Body of pancreas (tissue), 4 donors: ENCODE measurements around the gene SMIM5. TPM values are rescaled to one million over a fixed set of nuclear protein-coding genes. Genes with fewer than 3 reads are reported as not detected.

ENCODE experiments used
- ATAC-seq: fragments of 150-250 bp; one replicate; pipeline ENCODE4 v1.9.1; 2016
- DNase-seq, 4 donors: peaks; one replicate each; pipeline ENCODE4 v3.0.0-alpha.2; 2019
- H3K27ac ChIP-seq, 4 donors: fragments of 200-600 bp; sonication (generic); 1 replicate in 3 of 4; 2 replicates in 1 of 4; pipeline versions ENCODE4 v1.5.1 to v1.6.1; 2016 to 2019; ENCODE audit warnings: mild to moderate bottlenecking in 1 of 4, mixed read lengths in 1 of 4, moderate library complexity in 1 of 4
- H3K27me3 ChIP-seq, 2 donors: fragments of 200-600 bp; sonication (generic); one replicate each; pipeline ENCODE4 v1.6.0; 2016; ENCODE audit warnings: mild to moderate bottlenecking in 1 of 2
- H3K36me3 ChIP-seq, 2 donors: fragments of 200-600 bp; sonication (generic); replicated peaks in 1 of 2; 2 replicates each; pipeline ENCODE4 v1.5.1; 2016; ENCODE audit warnings: low read depth in 2 of 2; ENCODE audit not compliant: insufficient read depth in 1 of 2
- H3K4me1 ChIP-seq: fragments of 200-600 bp; sonication (generic); one replicate; pipeline ENCODE4 v1.6.0; 2016
- H3K4me3 ChIP-seq, 2 donors: fragments of 200-600 bp; sonication (generic); 1 replicate in 1 of 2; 2 replicates in 1 of 2; pipeline ENCODE4 v1.5.1; 2016 to 2019
- H3K9me3 ChIP-seq, 3 donors: fragments of 200-600 bp; sonication (generic); 1 replicate in 2 of 3; 2 replicates in 1 of 3; pipeline ENCODE4 v1.5.1; 2016
- CTCF ChIP-seq, 7 experiments: fragments of 450-650 bp in 4 of 7; fragments of 200-600 bp in 3 of 7; sonication (generic) in 3 of 7; IDR thresholded peaks; one replicate each; pipeline ENCODE4 v1.5.1; 2016 to 2019; ENCODE audit warnings: antibody characterized with exemption in 7 of 7
- POLR2A ChIP-seq, 3 donors: fragments of 450-650 bp; IDR thresholded peaks; one replicate each; pipeline ENCODE4 v1.6.1; 2016; ENCODE audit warnings: antibody characterized with exemption in 3 of 3, mild to moderate bottlenecking in 2 of 3
- WGBS, 2 donors: methylation state at CpG; one replicate each; pipeline ENCODE4 v1.1.5; 2017; 5-methylcytosine and 5-hydroxymethylcytosine counted together
- intact Hi-C: fragments of 100-400 bp; cut with DNase I; formaldehyde crosslinking; loops from one replicate; pipeline ENCODE4 v1.15.1; 2023
- total RNA-seq, 2 donors: library from RNA; depleted of rRNA; stranded (reverse); fragments of >200 nt; gene quantifications; one replicate each; pipeline ENCODE4 v1.1.0, GENCODE V29; 2016

The SMIM5 gene
- total RNA-seq, 2 donors from 2014 or later = 3.3 to 5.2 TPM

- no peaks in the 10 kb centered on the region for H3K36me3 ChIP-seq
- no peak overlapping the region for H3K4me3 ChIP-seq
- ATAC-seq (no peak), DNase-seq (no peak)
- peaks cover 44% of the 10 kb centered on the region for H3K4me1 ChIP-seq
- no peaks in the 10 kb centered on the region for H3K9me3 ChIP-seq
- H3K27ac ChIP-seq = peak overlapping the region; percentile 92 to 98 (median 96)
- TF ChIP-seq POLR2A (IDR thresholded peaks at IDR 0.05) (no peak), CTCF (IDR thresholded peaks at IDR 0.05) (no peak)
- H3K27me3 ChIP-seq = no peaks in the 10 kb centered on the region
- intact Hi-C loops = no loop called here
- WGBS, 2 donors = 80 to 91% methylated on average over 7 of the region's 7 CpGs
Observed at GRCh38 chr17:75647061-75647460, 13.8 kb downstream of the SMIM5 start.

GRCh38 chr17:75647921-75648320 is 14.7 kb downstream of the SMIM5 start:
- H3K9me3 ChIP-seq = no peaks in the 10 kb centered on the region
- no peaks in the 10 kb centered on the region for H3K36me3 ChIP-seq
- TF ChIP-seq POLR2A (IDR thresholded peaks at IDR 0.05) = no peak
- TF ChIP-seq CTCF (IDR thresholded peaks at IDR 0.05) = no peak
- H3K27me3 ChIP-seq = no peaks in the 10 kb centered on the region
- H3K27ac ChIP-seq = peak overlapping the region in 2 of 4 donors; percentile 92 to 96
- 96 to 100% methylated on average over 7 of the region's 7 CpGs for WGBS, 2 donors
- no peak for DNase-seq
- ATAC-seq = no peak
- intact Hi-C loops = no loop called here
- H3K4me3 ChIP-seq = no peak overlapping the region
- H3K4me1 ChIP-seq = peaks cover 36% of the 10 kb centered on the region

- no peak for DNase-seq
- intact Hi-C loops = no loop called here
- TF ChIP-seq POLR2A (IDR thresholded peaks at IDR 0.05) (no peak), CTCF (IDR thresholded peaks at IDR 0.05) (no peak)
- Histone ChIP-seq H3K27ac (no peak overlapping the region), H3K27me3 (no peaks in the 10 kb centered on the region), H3K9me3 (no peaks in the 10 kb centered on the region), H3K4me1 (peaks cover 30% of the 10 kb centered on the region), H3K36me3 (no peaks in the 10 kb centered on the region), H3K4me3 (no peak overlapping the region)
- 83 to 84% methylated on average over 4 to 6 of the region's 6 CpGs for WGBS, 2 donors
- no peak for ATAC-seq
Observed at GRCh38 chr17:75649687-75650086, 16.5 kb downstream of the SMIM5 start.

- no peak for ATAC-seq
- H3K4me3 ChIP-seq = no peak overlapping the region
- H3K9me3 ChIP-seq = no peaks in the 10 kb centered on the region
- no peak for DNase-seq
- no peak overlapping the region for H3K27ac ChIP-seq
- no peak for TF ChIP-seq POLR2A (IDR thresholded peaks at IDR 0.05)
- TF ChIP-seq CTCF (IDR thresholded peaks at IDR 0.05) = no peak
- 82 to 91% methylated on average over 3 to 7 of the region's 7 CpGs for WGBS, 2 donors
- H3K4me1 ChIP-seq = peaks cover 18% of the 10 kb centered on the region
- H3K27me3 ChIP-seq = no peaks in the 10 kb centered on the region
- intact Hi-C loops = no loop called here
- H3K36me3 ChIP-seq = no peaks in the 10 kb centered on the region
Observed at GRCh38 chr17:75650874-75651273, 17.6 kb downstream of the SMIM5 start.

- no peak for DNase-seq
- Histone ChIP-seq H3K4me1 (peaks cover 4% of the 10 kb centered on the region), H3K27me3 (no peaks in the 10 kb centered on the region), H3K36me3 (no peaks in the 10 kb centered on the region), H3K9me3 (no peaks in the 10 kb centered on the region), H3K4me3 (no peak overlapping the region), H3K27ac (no peak overlapping the region)
- intact Hi-C loops = no loop called here
- no peak for ATAC-seq
- TF ChIP-seq POLR2A (IDR thresholded peaks at IDR 0.05) (no peak), CTCF (IDR thresholded peaks at IDR 0.05) (no peak)
- WGBS, 2 donors = 80 to 86% methylated on average over 3 to 5 of the region's 5 CpGs
Observed at GRCh38 chr17:75652341-75652740, 19.1 kb downstream of the SMIM5 start.
